MM.1S (cell line): ENCODE measurements around the gene CLEC16A.

Experiments
- EZH2 ChIP-seq: fragments of 300-600 bp; sonication (generic); optimal IDR thresholded peaks from 2 replicates; pipeline ENCODE3; 2017; ENCODE audit warnings: low read depth, mild to moderate bottlenecking, antibody characterized with exemption, low read length, mixed read lengths
- TF ChIP-seq, protein P1 (sequence below): fragments of 300-600 bp; sonication (generic); IDR thresholded peaks from 2 replicates; pipeline ENCODE4 v1.5.1; 2016; ENCODE audit warnings: antibody characterized with exemption, low read length, mixed read lengths

DNA sequence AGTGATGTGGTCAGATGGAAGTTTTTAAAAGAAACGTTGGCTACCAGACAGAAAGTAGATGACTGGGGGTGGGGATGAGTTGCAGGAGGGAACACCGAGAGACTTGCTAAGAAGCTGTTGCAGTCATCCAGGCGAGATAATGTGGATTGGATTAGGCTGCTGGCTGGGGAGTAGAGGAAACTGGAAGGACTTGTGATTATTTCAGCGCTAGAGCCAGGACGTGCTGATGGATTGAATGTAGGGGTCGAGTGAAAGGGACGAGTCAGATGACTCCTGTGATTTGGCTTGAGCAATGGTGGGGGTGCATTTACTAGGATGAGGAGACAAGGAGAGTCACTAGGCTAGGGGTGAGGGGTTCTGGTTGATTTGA lies 88.5 kb downstream of the CLEC16A start:
- TF ChIP-seq, protein P1, sequence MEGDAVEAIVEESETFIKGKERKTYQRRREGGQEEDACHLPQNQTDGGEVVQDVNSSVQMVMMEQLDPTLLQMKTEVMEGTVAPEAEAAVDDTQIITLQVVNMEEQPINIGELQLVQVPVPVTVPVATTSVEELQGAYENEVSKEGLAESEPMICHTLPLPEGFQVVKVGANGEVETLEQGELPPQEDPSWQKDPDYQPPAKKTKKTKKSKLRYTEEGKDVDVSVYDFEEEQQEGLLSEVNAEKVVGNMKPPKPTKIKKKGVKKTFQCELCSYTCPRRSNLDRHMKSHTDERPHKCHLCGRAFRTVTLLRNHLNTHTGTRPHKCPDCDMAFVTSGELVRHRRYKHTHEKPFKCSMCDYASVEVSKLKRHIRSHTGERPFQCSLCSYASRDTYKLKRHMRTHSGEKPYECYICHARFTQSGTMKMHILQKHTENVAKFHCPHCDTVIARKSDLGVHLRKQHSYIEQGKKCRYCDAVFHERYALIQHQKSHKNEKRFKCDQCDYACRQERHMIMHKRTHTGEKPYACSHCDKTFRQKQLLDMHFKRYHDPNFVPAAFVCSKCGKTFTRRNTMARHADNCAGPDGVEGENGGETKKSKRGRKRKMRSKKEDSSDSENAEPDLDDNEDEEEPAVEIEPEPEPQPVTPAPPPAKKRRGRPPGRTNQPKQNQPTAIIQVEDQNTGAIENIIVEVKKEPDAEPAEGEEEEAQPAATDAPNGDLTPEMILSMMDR = no peak
- no peak for TF ChIP-seq EZH2
